BJ (cell line): ENCODE measurements around the gene LANCL1. TPM values are rescaled to one million over a fixed set of nuclear protein-coding genes. Genes with fewer than 3 reads are reported as not detected.

Experiments
- CTCF ChIA-PET: fragments of 350-600 bp; formaldehyde crosslinking; extraction: SDS; loops from one replicate; lab custom pipeline; 2021; ENCODE audit warnings: antibody characterized with exemption, inconsistent platforms; lab: Yijun Ruan, JAX
- POLR2A ChIA-PET: fragments of 300-600 bp; sonication (Branson Sonifier 250); formaldehyde crosslinking; extraction: SDS; loops from one replicate; lab custom pipeline; 2021; ENCODE audit warnings: antibody characterized with exemption; lab: Charles Lee
- DNase-seq: peaks from one replicate; pipeline ENCODE4 v3.0.0-alpha.2; 2011; ENCODE audit warnings: low read depth
- H3K27me3 ChIP-seq: 2 replicates; pipeline ENCODE4 v1.6.0; 2011; ENCODE audit warnings: low read length; ENCODE audit not compliant: control insufficient read depth, insufficient read depth
- H3K36me3 ChIP-seq: 2 replicates; pipeline ENCODE4 v1.5.1; 2011; ENCODE audit warnings: low read length; ENCODE audit not compliant: control insufficient read depth, insufficient read depth
- H3K4me3 ChIP-seq: 2 replicates; pipeline ENCODE4 v1.5.1; 2011; ENCODE audit warnings: low read depth, mild to moderate bottlenecking, control low read depth, low read length
- CTCF ChIP-seq: IDR thresholded peaks from 2 replicates; pipeline ENCODE4 v1.5.1; 2011; ENCODE audit warnings: low read depth, mild to moderate bottlenecking, control low read depth, inconsistent platforms, low read length, moderate library complexity; ENCODE audit not compliant: insufficient read depth
- polyA plus RNA-seq: library from polyadenylated mRNA; depleted of rRNA; stranded (reverse); fragments of >200 nt; gene quantifications from 2 replicates; pipeline ENCODE4 v1.2.3, GENCODE V29; 2011

LANCL1 gene
- polyA plus RNA-seq, 1 experiment: 55.6 TPM

GRCh38 chr2:210459880-210460279, 16.7 kb downstream of the LANCL1 start:
- Histone ChIP-seq H3K27me3 (no peaks in the 10 kb centered on the region), H3K4me3 (no peak overlapping the region), H3K36me3 (0 out of 2 replicates have a peak, but pooled peaks cover 2% of the 10 kb centered on the region)
- ChIA-PET CTCF (interaction anchor here (0.6 kb wide), 2 partner anchors 423 to 445 kb away, joined by 3 read pairs; no protein-coding TSS in a partner anchor), POLR2A (no interaction called here)
- no peak for DNase-seq
- TF ChIP-seq CTCF: no peak

- Histone ChIP-seq H3K36me3 (0 out of 2 replicates have a peak, but pooled peaks cover 2% of the 10 kb centered on the region), H3K27me3 (no peaks in the 10 kb centered on the region), H3K4me3 (no peak overlapping the region)
- CTCF ChIA-PET: interaction anchor here (0.6 kb wide), 1 partner anchor 445 kb away, joined by 3 read pairs; no protein-coding TSS in a partner anchor
- TF ChIP-seq CTCF: no peak
- POLR2A ChIA-PET: no interaction called here
- no peak for DNase-seq
Observed at GRCh38 chr2:210459407-210459806, 17.2 kb downstream of the LANCL1 start.

- Histone ChIP-seq H3K36me3 (0 out of 2 replicates have a peak, but pooled peaks cover 2% of the 10 kb centered on the region), H3K4me3 (no peak overlapping the region), H3K27me3 (no peaks in the 10 kb centered on the region)
- ChIA-PET CTCF (interaction anchor here (0.7 kb wide), 1 partner anchor 46 kb away, joined by 3 read pairs; no protein-coding TSS in a partner anchor), POLR2A (no interaction called here)
- no peak for DNase-seq
- no peak for TF ChIP-seq CTCF
Observed at GRCh38 chr2:210458395-210458794, 18.2 kb downstream of the LANCL1 start.

GRCh38 chr2:210456571-210456970, 20.0 kb downstream of the LANCL1 start:
- H3K27me3 ChIP-seq: no peaks in the 10 kb centered on the region
- CTCF ChIA-PET: interaction anchor here (0.5 kb wide), 1 partner anchor 82 kb away, joined by 3 read pairs; no protein-coding TSS in a partner anchor
- H3K36me3 ChIP-seq: peaks cover 2% of the 10 kb centered on the region; the same call in 1 of the 2 replicates
- POLR2A ChIA-PET: no interaction called here
- no peak for TF ChIP-seq CTCF
- H3K4me3 ChIP-seq: no peak overlapping the region
- no peak for DNase-seq

GRCh38 chr2:210454336-210454735, 22.2 kb downstream of the LANCL1 start:
- no peak for TF ChIP-seq CTCF
- peaks cover 2% of the 10 kb centered on the region; the same call in 1 of the 2 replicates for H3K36me3 ChIP-seq
- ChIA-PET POLR2A (no interaction called here), CTCF (no interaction called here)
- no peak for DNase-seq
- H3K4me3 ChIP-seq: no peak overlapping the region
- no peaks in the 10 kb centered on the region for H3K27me3 ChIP-seq
